ENCODE data around the gene STRADB. TPM values are rescaled to one million over a fixed set of nuclear protein-coding genes. Genes with fewer than 3 reads are reported as not detected.

The STRADB gene
- total and polyA plus RNA-seq, 2 experiments from 2014 or later: 35.9 to 37.1 TPM

DNA sequence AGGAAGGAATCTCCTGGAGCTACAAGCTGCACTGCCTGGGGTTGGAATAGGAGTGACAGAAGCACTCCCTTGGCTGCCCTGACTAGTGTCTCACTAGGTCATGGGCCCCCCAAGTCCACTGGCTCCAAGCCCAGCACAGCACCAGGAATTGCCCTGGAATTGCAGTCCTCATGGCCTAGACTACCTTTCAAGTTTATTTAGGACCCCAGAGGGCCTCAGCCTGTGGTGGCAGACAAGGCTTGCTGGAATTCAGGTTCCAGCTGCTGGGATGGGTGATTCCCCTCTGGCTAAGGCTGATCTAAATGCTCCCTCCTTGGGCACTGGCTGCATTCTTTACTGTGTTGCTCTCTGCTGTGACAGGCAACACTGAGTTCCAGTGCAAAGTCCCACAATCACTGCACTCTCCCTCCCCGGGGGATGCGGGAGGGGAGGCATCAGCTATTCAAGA is 14.0 kb downstream of the STRADB start (continued):
- no peak for TF ChIP-seq ETS1 (IDR thresholded peaks at IDR 0.05)
- TF ChIP-seq STAT1 (IDR thresholded peaks at IDR 0.05; ENCODE audit: unreplicated experiment): no peak
- TF ChIP-seq EZH2phosphoT487 (IDR thresholded peaks at IDR 0.05; ENCODE audit: unreplicated experiment): no peak
- TF ChIP-seq, protein P1, sequence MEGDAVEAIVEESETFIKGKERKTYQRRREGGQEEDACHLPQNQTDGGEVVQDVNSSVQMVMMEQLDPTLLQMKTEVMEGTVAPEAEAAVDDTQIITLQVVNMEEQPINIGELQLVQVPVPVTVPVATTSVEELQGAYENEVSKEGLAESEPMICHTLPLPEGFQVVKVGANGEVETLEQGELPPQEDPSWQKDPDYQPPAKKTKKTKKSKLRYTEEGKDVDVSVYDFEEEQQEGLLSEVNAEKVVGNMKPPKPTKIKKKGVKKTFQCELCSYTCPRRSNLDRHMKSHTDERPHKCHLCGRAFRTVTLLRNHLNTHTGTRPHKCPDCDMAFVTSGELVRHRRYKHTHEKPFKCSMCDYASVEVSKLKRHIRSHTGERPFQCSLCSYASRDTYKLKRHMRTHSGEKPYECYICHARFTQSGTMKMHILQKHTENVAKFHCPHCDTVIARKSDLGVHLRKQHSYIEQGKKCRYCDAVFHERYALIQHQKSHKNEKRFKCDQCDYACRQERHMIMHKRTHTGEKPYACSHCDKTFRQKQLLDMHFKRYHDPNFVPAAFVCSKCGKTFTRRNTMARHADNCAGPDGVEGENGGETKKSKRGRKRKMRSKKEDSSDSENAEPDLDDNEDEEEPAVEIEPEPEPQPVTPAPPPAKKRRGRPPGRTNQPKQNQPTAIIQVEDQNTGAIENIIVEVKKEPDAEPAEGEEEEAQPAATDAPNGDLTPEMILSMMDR (conservative IDR thresholded peaks at IDR 0.05; ENCODE audit: low read depth in 2 of 2): no peak
- TF ChIP-seq NANOG (IDR thresholded peaks at IDR 0.05; ENCODE audit: borderline replicate concordance): no peak
- TF ChIP-seq EZH2 (IDR thresholded peaks at IDR 0.05; ENCODE audit: low read depth, unreplicated experiment): no peak
- no peak for TF ChIP-seq CREB1 (CRISPR knock-in tag; IDR thresholded peaks at IDR 0.05; ENCODE audit: low read depth)

DNA sequence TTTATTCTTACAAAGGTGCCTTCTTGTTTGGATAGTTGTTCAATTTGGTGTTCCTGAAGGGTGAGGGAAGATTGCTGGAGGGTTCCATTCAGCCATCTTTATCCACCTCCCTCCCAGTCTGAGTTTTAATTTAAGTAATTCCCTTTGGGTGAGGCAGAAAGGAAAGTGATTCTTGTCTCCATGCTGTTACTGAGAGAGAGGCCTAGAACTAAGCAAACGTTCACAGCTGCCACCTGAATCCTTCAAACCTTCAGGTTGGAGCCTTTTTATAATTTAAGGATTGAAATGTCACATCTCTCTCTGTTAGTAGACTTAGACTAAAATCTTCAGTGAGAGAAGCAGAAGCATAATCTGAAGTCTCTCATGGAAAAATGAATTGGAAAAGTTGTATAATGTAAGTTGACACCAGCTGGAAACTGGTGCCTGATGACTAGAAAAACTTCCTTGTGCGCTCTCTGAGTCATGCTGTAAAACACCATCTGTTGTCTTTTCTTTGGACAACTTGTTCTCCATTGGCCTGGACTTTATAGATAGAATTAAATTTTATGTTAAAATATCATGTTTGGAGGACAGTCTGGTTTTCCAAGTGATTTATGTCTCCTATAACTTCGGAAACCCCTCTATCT is 14.6 kb downstream of the STRADB start:
- H2AFZ ChIP-seq: no peak overlapping the region
- no peaks in the 10 kb centered on the region for H3K9me3 Mint-ChIP-seq
- no peak overlapping the region for H3K4me3 ChIP-seq
- H3K36me3 ChIP-seq (ENCODE audit: insufficient read depth): no peaks in the 10 kb centered on the region; the same call in 1 of the 2 replicates
- H3K4me3 Mint-ChIP-seq: no peak overlapping the region
- DNase-seq (ENCODE audit: low spot score) (no peak), ATAC-seq (no peak)
- no peaks in the 10 kb centered on the region for H3F3A ChIP-seq (replicated peaks; ENCODE audit: low read depth)
- H3K36me3 Mint-ChIP-seq (ENCODE audit: low read depth): peaks cover 17% of the 10 kb centered on the region; the same call in 2 of the 3 replicates
- no peaks in the 10 kb centered on the region for H3K4me1 ChIP-seq (ENCODE audit: insufficient read depth)
- H3K9me2 ChIP-seq (ENCODE audit: insufficient read depth): no peaks in the 10 kb centered on the region
- H4K20me1 ChIP-seq (replicated peaks; ENCODE audit: insufficient read depth): no peaks in the 10 kb centered on the region
- H3K27ac ChIP-seq (ENCODE audit: low read depth): no peak overlapping the region
- no peak overlapping the region for H3K4me2 ChIP-seq
- H3K4me1 Mint-ChIP-seq: peaks cover 8% of the 10 kb centered on the region; the same call in 2 of the 3 replicates
- no peak overlapping the region for H3K27ac Mint-ChIP-seq
- no peaks in the 10 kb centered on the region for H3K27me3 Mint-ChIP-seq (ENCODE audit: insufficient read depth, low read depth, poor library complexity)
- H3K79me2 ChIP-seq (replicated peaks; ENCODE audit: insufficient read depth): no peaks in the 10 kb centered on the region
- H3K27me3 ChIP-seq (ENCODE audit: insufficient read depth): no peaks in the 10 kb centered on the region
- TF ChIP-seq JUNB (IDR thresholded peaks at IDR 0.05; ENCODE audit: unreplicated experiment): no peak
- no peak for TF ChIP-seq NANOG (IDR thresholded peaks at IDR 0.05; ENCODE audit: borderline replicate concordance)
- no peak for TF ChIP-seq ZNF462 (CRISPR knock-in tag; IDR thresholded peaks at IDR 0.05)
- TF ChIP-seq STAT1 (IDR thresholded peaks at IDR 0.05; ENCODE audit: unreplicated experiment): no peak
- TF ChIP-seq ETS1 (IDR thresholded peaks at IDR 0.05): no peak
- no peak for TF ChIP-seq REST (IDR thresholded peaks at IDR 0.05; ENCODE audit: unreplicated experiment)
